T-helper 17 cell (primary cell): ENCODE results near the gene ETFRF1. TPM values are rescaled to one million over a fixed set of nuclear protein-coding genes. Genes with fewer than 3 reads are reported as not detected.

ENCODE experiments used
- ATAC-seq: fragments of 150-1000 bp; cut with Tn5 transposase; 2 replicates; pipeline ENCODE4 v1.10.0; 2021; ENCODE audit warnings: mild to moderate bottlenecking, moderate library complexity
- DNase-seq, 3 donors: peaks; one replicate each; pipeline versions ENCODE4 v3.0.0 to v3.0.0-alpha.2; 2020 to 2021
- H3K9me3 ChIP-seq: one replicate; pipeline ENCODE4 v1.7.0; 2013; ENCODE audit warnings: low read length, mild to moderate bottlenecking; ENCODE audit not compliant: control insufficient read depth, poor library complexity, severe bottlenecking
- H3K27ac Mint-ChIP-seq: one replicate; pipeline ENCODE4 v1.8.0; 2022; ENCODE audit warnings: mild to moderate bottlenecking, moderate library complexity, mixed read lengths
- H3K27me3 Mint-ChIP-seq: one replicate; pipeline ENCODE4 v1.8.0; 2022; ENCODE audit warnings: mixed read lengths
- H3K36me3 Mint-ChIP-seq: one replicate; pipeline ENCODE4 v1.8.0; 2022; ENCODE audit warnings: low read depth, mixed read lengths
- H3K4me1 Mint-ChIP-seq: one replicate; pipeline ENCODE4 v1.8.0; 2022; ENCODE audit warnings: mild to moderate bottlenecking, mixed read lengths
- H3K4me3 Mint-ChIP-seq: one replicate; pipeline ENCODE4 v1.8.0; 2022; ENCODE audit warnings: mild to moderate bottlenecking, moderate library complexity, mixed read lengths
- total RNA-seq, 4 donors: library from RNA in 2 of 4; stranded (reverse) in 2 of 4; gene quantifications; one replicate each; pipeline ENCODE4 v1.2.3 and lab custom pipeline; 2022 to 2026

ETFRF1 gene
- total RNA-seq, 2 donors from 2014 or later: 23.2 to 28.5 TPM

DNA sequence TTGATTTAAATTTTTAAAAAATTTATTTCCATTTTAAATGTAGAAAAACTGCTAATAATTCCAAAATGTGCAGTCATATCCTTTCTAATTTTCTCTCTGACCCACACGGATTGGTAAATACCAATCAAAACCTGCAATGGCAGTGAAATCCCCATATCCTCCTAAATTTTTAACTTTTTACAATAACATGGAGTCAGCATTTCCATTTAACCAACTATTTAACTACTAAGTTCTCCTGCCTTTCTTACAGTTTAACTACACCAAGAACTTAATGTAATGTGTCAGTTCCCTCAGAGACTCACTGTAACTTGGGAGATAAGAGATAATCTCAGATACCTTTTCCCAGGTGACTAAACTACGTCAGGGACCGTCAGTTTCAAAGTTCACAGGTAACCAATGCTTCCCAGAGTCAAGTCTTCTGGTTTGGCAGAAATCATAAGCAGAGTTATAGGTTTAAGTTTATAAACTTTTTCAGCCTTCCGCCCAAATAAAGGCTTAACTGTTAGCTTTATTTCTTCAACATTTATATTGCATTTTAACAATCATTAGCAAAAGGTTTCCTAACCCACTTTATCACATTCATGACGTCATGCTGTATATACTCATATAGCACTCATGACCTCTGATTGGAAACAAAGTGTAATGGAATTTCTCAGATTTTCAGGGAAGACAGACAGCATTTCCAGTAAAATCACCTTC is 48.1 kb downstream of the ETFRF1 start:
- DNase-seq (no peak), ATAC-seq (no peak)
- H3K4me3 Mint-ChIP-seq: no peak overlapping the region
- no peaks in the 10 kb centered on the region for H3K36me3 Mint-ChIP-seq
- H3K4me1 Mint-ChIP-seq: peaks cover 13% of the 10 kb centered on the region
- H3K27me3 Mint-ChIP-seq: no peaks in the 10 kb centered on the region
- H3K27ac Mint-ChIP-seq: peak overlapping the region; percentile 54
- no peaks in the 10 kb centered on the region for H3K9me3 ChIP-seq

DNA sequence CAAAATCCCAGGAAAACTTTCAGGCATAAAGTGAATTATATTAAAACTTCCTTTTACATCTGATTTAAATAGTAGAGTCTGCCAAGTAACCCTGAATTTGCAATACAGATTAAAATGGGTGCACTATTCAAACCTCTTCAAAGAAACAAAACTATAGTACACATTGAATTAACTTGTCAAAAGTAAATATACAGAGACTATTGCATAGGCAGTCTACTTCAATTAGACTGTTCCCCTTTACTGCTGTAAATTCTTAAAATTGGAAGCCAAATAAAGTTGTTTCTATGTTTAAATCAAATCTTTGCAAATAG is 48.6 kb downstream of the ETFRF1 start:
- H3K9me3 ChIP-seq: no peaks in the 10 kb centered on the region
- Mint-ChIP-seq H3K27me3 (no peaks in the 10 kb centered on the region), H3K4me1 (peaks cover 15% of the 10 kb centered on the region), H3K27ac (peak overlapping the region; percentile 54), H3K4me3 (no peak overlapping the region), H3K36me3 (no peaks in the 10 kb centered on the region)
- no peak for ATAC-seq
- DNase-seq: no peak

DNA sequence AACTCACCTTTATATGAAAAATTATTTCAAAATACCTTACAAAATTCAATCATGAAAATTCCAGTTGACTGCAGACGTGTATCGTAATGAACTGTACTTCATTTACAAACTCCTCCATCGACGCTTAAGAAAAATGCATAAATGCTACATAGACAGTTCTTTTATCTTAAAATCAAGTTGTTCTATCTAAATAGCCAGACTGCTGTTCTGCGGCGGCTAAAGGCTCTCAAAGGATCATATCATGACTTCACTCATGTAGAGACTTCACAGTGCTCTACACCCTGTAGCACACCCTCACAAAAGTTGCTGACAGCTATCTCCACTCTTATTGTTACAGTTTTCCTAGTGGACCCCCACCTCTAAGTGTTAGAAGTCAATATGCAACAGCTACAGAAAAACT is 50.5 kb downstream of the ETFRF1 start:
- H3K36me3 Mint-ChIP-seq: no peaks in the 10 kb centered on the region
- no peak overlapping the region for H3K4me3 Mint-ChIP-seq
- peak overlapping the region; percentile 49 for H3K27ac Mint-ChIP-seq

DNA sequence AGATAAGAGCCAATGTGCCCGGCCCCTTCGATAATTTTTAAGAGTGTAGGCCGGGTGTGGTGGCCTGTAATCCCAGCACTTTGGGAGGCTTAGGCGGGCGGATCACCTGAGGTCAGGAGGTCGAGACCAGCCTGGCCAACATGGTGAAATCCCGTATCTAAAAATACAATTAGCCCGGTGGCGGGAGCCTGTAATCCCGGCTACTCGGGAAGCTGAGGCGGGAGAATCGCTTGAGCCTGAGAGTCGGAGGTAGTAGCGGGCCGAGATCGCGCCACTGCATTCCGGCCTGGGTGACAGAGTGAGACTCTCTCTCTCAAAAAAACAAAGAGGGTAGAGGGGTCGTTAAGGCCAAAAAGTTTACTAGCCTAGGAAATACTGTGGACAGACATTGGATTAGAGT is 53.1 kb downstream of the ETFRF1 start:
- DNase-seq (no peak), ATAC-seq (no peak)
- peak overlapping the region; percentile 86 for H3K27ac Mint-ChIP-seq
- H3K9me3 ChIP-seq: no peaks in the 10 kb centered on the region
- peaks cover 24% of the 10 kb centered on the region for H3K4me1 Mint-ChIP-seq
- H3K27me3 Mint-ChIP-seq: no peaks in the 10 kb centered on the region
- peaks cover 2% of the 10 kb centered on the region for H3K36me3 Mint-ChIP-seq
- no peak overlapping the region for H3K4me3 Mint-ChIP-seq

More for the DNA sequence above, 50.5 kb downstream of the ETFRF1 start:
- no peak for ATAC-seq
- no peaks in the 10 kb centered on the region for H3K27me3 Mint-ChIP-seq
- DNase-seq: no peak
- H3K9me3 ChIP-seq: no peaks in the 10 kb centered on the region
- H3K4me1 Mint-ChIP-seq: peaks cover 18% of the 10 kb centered on the region

DNA sequence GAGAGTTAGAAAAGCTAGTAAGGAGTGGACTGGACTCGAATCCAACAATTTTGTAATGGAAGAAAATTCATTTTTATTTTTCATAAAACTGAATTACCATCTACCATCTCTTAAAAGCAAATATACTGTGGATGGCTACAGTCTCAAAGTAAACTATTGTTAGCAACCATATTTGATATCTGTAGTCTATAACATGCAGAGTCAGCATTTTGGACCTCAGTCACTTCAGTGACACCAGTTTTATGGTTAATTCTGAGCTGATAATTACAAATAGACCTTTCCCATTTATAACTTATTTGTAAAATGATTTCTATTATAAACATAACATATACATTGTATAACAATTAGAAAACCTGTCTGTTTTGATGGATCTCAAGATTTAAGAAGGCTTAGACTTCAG is 53.7 kb downstream of the ETFRF1 start:
- Mint-ChIP-seq H3K4me3 (peak overlapping the region; percentile 96), H3K27ac (peak overlapping the region; percentile 86), H3K27me3 (no peaks in the 10 kb centered on the region), H3K4me1 (peaks cover 28% of the 10 kb centered on the region), H3K36me3 (peaks cover 2% of the 10 kb centered on the region)
- H3K9me3 ChIP-seq: no peaks in the 10 kb centered on the region
- DNase-seq: no peak
- ATAC-seq: no peak

DNA sequence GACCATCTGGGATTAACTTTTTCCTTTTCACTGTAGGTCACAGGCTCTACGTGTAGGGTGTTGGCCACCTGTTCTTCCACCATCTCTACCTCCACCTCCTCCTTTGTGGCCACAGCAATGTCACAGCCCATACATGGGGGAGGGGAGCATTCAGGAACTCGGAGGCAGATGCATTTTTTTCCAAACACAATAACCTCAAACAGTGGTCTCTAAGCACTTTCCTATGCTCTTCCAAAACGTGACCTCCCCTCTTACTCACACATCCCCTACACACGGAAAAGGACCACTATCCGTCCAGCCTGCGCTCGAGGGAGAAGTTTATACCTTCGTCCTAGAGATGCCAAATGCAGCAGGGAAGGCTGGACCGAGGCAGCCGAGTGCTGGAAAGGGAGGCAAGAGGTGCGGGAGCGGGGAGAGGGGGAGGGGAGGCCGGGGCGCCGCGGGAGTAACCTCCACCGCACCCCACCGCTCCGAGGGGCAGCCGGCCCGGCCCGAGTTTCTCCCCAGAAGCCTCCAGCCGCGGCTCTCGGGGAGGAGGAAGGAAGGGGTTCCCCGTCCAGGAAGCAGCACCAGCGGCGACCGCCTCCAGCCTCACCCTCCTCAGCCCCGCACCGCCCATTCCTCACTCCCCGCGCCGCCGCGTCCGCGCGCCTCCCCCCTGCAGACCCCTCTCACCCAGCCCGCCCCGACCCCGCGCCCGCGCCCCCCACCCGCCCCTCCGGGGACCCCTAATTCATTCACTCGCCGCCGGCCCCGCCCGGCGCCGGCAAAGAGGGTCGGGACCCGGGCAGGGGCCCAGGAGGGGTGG is 55.1 kb downstream of the ETFRF1 start:
- H3K36me3 Mint-ChIP-seq: peaks cover 2% of the 10 kb centered on the region

DNA sequence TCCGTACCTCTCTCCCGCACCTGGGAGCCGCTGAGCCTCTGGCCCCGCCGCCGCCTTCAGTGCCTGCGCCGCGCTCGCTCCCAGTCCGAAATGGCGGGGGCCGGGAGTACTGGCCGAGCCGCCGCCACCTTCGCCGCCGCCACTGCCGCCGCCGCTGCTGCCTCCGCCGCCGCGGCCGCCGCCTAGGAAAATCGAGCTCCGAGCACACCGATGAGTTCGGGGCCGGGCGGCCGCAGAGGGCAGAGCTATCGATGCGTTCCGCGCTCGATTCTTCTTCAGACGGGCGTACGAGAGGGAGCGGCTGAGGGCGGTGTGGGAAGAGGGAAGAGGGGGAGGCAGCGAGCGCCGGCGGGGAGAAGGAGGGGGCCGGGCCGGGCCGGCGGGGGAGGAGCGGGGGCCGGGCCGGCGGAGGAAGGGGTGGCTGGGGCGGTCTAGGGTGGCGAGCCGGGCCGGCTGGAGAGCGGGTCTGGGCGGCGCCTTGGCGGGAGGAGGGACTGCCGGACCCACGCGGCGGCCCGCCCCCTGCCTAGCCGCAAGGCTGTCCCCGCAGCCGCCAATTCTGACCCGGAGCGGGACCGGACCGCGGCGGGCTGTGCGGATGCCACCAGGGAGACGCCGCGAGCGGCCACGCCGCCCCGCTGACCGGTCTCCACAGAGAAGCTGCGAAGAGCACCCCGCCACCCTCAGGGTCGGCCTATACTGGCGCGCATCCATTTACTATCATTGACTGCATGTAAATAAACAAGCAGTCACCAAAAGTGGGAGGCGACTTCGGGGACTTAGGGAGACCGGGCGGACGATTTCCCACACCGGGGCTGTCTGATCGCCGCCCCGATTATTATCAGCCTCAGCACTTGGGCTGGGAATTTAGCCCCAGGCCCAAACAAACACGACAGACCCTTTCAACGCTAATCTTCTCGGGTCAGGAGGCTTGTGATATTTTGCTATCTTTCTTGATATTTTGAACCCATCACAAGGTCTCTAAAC is 56.0 kb downstream of the ETFRF1 start, which contains the start of gene KRAS:
TSS of gene KRAS (minus strand) at position 186 of the 987 bp plus-strand sequence.
- no peaks in the 10 kb centered on the region for H3K9me3 ChIP-seq
- Mint-ChIP-seq H3K27ac (peak within 1 kb of the TSS; percentile 86), H3K27me3 (no peaks in the 10 kb centered on the region), H3K4me1 (peaks cover 26% of the 10 kb centered on the region), H3K4me3 (peak within 1 kb of the TSS; percentile 96), H3K36me3 (peaks cover 2% of the 10 kb centered on the region)
- DNase-seq: peak; percentile 83 to 88 (median 86)
- peak; percentile 93 for ATAC-seq

More for the DNA sequence above, 55.1 kb downstream of the ETFRF1 start:
- H3K4me3 Mint-ChIP-seq: peak overlapping the region; percentile 96
- ATAC-seq (peak; percentile 54), DNase-seq (peak; percentile 18 to 45 (median 35))
- H3K27ac Mint-ChIP-seq: peak overlapping the region; percentile 86
- no peaks in the 10 kb centered on the region for H3K27me3 Mint-ChIP-seq
- peaks cover 29% of the 10 kb centered on the region for H3K4me1 Mint-ChIP-seq
- no peaks in the 10 kb centered on the region for H3K9me3 ChIP-seq

DNA sequence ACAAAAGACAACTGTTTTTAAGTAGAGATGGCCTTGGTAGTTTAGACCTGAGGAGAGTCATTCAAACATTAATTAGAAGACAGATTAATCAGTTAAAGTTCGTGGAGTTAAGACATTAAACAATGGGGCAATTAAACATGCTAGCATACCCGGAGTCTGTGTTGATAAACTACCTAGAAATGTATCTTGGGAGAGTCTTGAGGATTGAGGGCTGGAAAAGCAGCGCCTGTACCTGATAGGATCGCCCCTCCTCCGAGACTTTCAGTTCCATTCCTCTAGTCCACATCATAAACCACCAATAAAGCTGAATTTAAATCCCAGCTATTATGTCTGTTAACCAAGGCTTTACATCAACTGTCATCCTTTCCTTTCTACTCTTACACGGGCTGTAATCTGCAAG is 56.7 kb downstream of the ETFRF1 start:
- no peak for ATAC-seq
- no peak for DNase-seq
- no peaks in the 10 kb centered on the region for H3K9me3 ChIP-seq
- peak overlapping the region; percentile 86 for H3K27ac Mint-ChIP-seq
- peaks cover 2% of the 10 kb centered on the region for H3K36me3 Mint-ChIP-seq
- H3K27me3 Mint-ChIP-seq: no peaks in the 10 kb centered on the region
- peak overlapping the region; percentile 96 for H3K4me3 Mint-ChIP-seq
- peaks cover 26% of the 10 kb centered on the region for H3K4me1 Mint-ChIP-seq

DNA sequence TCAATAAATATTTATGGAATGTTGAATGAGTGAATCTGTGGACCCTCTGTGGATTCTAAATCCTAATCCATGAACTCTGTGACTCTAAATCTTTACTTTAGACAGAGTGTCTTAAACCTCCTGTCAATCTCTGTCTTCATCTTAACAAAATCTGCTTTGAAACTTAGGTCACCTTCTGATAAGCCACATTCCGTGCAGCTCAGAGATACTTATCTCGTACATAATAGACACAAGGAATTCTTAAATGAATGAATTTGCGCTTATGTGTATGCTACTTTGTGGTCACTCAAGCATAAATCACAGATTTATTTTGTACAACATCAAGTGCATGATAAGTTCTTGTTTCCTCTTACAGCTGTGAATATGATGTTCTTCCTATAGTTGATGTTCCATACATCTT is 57.9 kb downstream of the ETFRF1 start:
- H3K27ac Mint-ChIP-seq: peak overlapping the region; percentile 53
- no peaks in the 10 kb centered on the region for H3K27me3 Mint-ChIP-seq
- DNase-seq (no peak), ATAC-seq (no peak)
- H3K36me3 Mint-ChIP-seq: peaks cover 2% of the 10 kb centered on the region
- H3K4me3 Mint-ChIP-seq: peak overlapping the region; percentile 10
- H3K9me3 ChIP-seq: no peaks in the 10 kb centered on the region
- H3K4me1 Mint-ChIP-seq: peaks cover 20% of the 10 kb centered on the region

DNA sequence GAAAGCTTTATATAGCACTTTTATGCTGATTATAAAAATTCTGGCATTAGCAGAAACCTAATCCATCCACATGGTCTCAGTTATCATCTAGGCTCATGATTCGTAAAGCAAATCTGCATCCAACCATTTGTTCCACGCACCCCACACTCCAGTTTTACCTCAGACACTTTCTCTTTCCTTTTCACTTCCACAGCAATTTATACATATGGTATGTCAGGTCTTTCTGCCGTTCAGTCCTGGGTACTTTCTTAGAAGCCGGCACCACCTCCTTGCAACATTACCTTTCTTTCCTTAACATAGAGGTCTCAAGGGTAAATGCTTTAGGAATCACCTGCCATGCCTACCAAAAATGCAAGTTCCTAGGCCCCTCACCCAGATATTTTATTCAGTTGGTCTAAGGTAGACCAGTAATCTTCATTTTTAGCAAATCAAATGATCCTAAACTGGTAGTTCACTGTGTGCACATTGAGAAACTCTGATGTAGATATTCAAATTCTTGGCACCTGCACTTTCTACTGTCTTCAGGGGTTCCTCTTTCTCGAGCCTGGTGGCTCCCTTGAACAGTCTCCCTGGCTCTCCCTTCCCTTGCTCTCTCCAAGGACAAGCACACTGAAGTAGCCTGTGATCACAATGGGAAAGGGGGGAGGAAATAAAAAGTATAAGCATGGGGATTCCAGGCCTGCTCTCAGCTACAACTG is 58.5 kb downstream of the ETFRF1 start:
- H3K27me3 Mint-ChIP-seq: no peaks in the 10 kb centered on the region
- peak overlapping the region; percentile 10 for H3K4me3 Mint-ChIP-seq
- ATAC-seq: no peak
- H3K9me3 ChIP-seq: no peaks in the 10 kb centered on the region
- DNase-seq: no peak
- H3K36me3 Mint-ChIP-seq: peaks cover 2% of the 10 kb centered on the region
- H3K27ac Mint-ChIP-seq: peak overlapping the region; percentile 53
- H3K4me1 Mint-ChIP-seq: peaks cover 18% of the 10 kb centered on the region

DNA sequence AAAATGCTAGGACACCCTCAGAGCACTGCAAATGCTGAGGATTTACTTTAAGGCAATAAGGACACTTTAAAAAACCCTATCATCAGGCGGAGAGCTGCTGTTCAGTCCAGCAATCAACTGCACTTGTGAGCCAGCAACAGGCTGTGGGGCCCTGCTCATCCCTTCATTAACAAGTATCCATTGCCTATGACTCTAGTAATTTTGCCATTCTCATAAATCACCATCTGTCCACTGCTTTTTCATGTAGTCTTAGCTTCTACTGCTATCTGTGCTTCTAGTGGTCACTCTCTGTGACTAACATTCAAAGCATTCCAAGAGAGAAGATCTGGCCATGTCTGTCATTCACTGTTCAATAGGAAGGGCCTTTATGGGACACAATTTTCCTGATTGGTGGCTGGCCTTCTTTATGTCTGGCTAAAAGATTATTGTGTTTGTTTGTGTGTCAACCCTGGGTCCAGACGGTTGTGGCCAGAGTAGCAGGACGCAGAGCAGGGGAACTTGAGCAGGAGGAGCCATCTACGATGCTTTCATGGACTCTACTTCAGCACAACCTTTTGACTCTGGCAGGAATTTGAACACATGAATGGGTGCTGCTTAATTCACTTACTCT is 59.3 kb downstream of the ETFRF1 start:
- peak overlapping the region; percentile 37 for H3K27ac Mint-ChIP-seq

More for the DNA sequence above, 59.3 kb downstream of the ETFRF1 start:
- Mint-ChIP-seq H3K27me3 (no peaks in the 10 kb centered on the region), H3K4me1 (peaks cover 18% of the 10 kb centered on the region), H3K36me3 (peaks cover 2% of the 10 kb centered on the region), H3K4me3 (no peak overlapping the region)
- DNase-seq (no peak), ATAC-seq (no peak)
- H3K9me3 ChIP-seq: no peaks in the 10 kb centered on the region
